Stomach (tissue), 9 donors: Measurements from ENCODE around the gene NR5A2. TPM values are rescaled to one million over a fixed set of nuclear protein-coding genes. Genes with fewer than 3 reads are reported as not detected.

ENCODE experiments used
- DNase-seq, 2 donors: peaks; one replicate each; pipeline versions ENCODE4 v3.0.0 to v3.0.0-alpha.2; 2013 to 2019
- H3K27ac ChIP-seq, 5 donors: fragments of 200-600 bp in 4 of 5; sonication (generic) in 4 of 5; one replicate each; pipeline ENCODE4 v1.5.1; 2013 to 2019; ENCODE audit warnings: mild to moderate bottlenecking in 1 of 5, moderate library complexity in 1 of 5
- H3K27me3 ChIP-seq, 3 donors: fragments of 200-600 bp; sonication (generic); one replicate each; pipeline ENCODE4 v1.5.1; 2017 to 2019; ENCODE audit warnings: mixed run types in 1 of 3
- H3K36me3 ChIP-seq, 4 donors: fragments of 200-600 bp; sonication (generic); 1 replicate in 3 of 4; 2 replicates in 1 of 4; pipeline ENCODE4 v1.5.1; 2016 to 2019
- H3K4me1 ChIP-seq, 4 donors: fragments of 200-600 bp; sonication (generic); one replicate each; pipeline ENCODE4 v1.5.1; 2016 to 2019
- H3K4me3 ChIP-seq, 4 donors: fragments of 200-600 bp; sonication (generic) in 3 of 4; one replicate each; pipeline ENCODE4 v1.5.1; 2016 to 2019; ENCODE audit warnings: mild to moderate bottlenecking in 1 of 4
- H3K9me3 ChIP-seq, 4 donors: fragments of 200-600 bp; sonication (generic); one replicate each; pipeline ENCODE4 v1.5.1; 2016 to 2019
- CTCF ChIP-seq, 7 experiments: fragments of 450-650 bp in 4 of 7; fragments of 200-600 bp in 3 of 7; sonication (generic) in 3 of 7; IDR thresholded peaks; one replicate each; pipeline ENCODE4 v1.5.1; 2016 to 2019; ENCODE audit warnings: antibody characterized with exemption in 7 of 7, control low read depth in 2 of 7, mild to moderate bottlenecking in 1 of 7
- EP300 ChIP-seq: sonication (generic); formaldehyde crosslinking; IDR thresholded peaks from one replicate; pipeline ENCODE4 v1.6.1; 2017; ENCODE audit warnings: antibody characterized with exemption
- POLR2A ChIP-seq, 4 donors: fragments of 450-650 bp; IDR thresholded peaks; one replicate each; pipeline ENCODE4 v1.6.1; 2016; ENCODE audit warnings: antibody characterized with exemption in 4 of 4, control low read depth in 2 of 4, mild to moderate bottlenecking in 1 of 4, moderate library complexity in 1 of 4
- POLR2AphosphoS5 ChIP-seq, 3 donors: sonication (generic); formaldehyde crosslinking; IDR thresholded peaks; one replicate each; pipeline ENCODE4 v1.6.1; 2016; ENCODE audit warnings: antibody characterized with exemption in 3 of 3
- WGBS, 5 donors: extraction: QIAGEN DNeasy Blood & Tissue Kit in 3 of 5; methylation state at CpG; one replicate each; pipeline versions ENCODE4 v1.1.5 to v1.1.7; 2013 to 2018; 5-methylcytosine and 5-hydroxymethylcytosine counted together
- intact Hi-C: fragments of 100-400 bp; cut with DNase I; formaldehyde crosslinking; loops from one replicate; pipeline ENCODE4 v1.15.1; 2023; ENCODE audit warnings: low total_unique reads
- polyA plus RNA-seq, 3 donors: library from polyadenylated mRNA; stranded (reverse); fragments of 200-250 nt; gene quantifications; one replicate each; pipeline ENCODE4 v1.2.3, GENCODE V29; 2013
- total RNA-seq, 5 donors: library from RNA; depleted of rRNA; stranded (reverse); fragments of >200 nt; gene quantifications; one replicate each; pipeline versions ENCODE4 v1.1.0 to v1.2.3, GENCODE V29; 2014 to 2016
- donor health status: healthy with polysubstance abuse.
- donor health status: Bipolar disorder and iron deficiency.
- donor health status: healthy.

Gene NR5A2
- total and polyA plus RNA-seq, 8 donors, result 0.33 to 227 (median 0.46) TPM; not detected in 1

DNA sequence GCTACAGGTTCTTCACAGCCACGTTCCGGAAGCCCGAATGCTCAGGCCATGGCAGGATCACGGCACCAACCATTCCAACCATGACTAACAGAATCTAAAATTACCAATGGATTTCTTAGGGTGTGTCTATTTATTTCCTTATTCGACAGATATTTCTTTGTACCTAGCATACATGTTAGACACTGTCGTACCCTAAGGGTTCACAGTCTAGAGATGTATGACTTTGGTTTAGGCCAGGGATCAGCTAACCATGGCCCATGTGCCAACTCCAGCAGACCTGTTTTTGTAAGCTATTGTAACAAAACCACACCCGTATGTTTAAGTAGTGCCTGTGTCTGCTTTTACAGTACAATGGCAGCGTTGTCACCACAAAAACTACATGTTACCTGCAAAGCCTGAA, 167.0 kb downstream of the NR5A2 start:
- H3K4me3 ChIP-seq, result no peak overlapping the region
- 66 to 83% (median 72%) methylated on average over 8 of the region's 8 CpGs for WGBS, 5 donors
- no peaks in the 10 kb centered on the region for H3K9me3 ChIP-seq
- H3K4me1 ChIP-seq, result no peaks in the 10 kb centered on the region
- H3K27me3 ChIP-seq, result no peaks in the 10 kb centered on the region
- no peaks in the 10 kb centered on the region for H3K36me3 ChIP-seq
- no peak for DNase-seq
- no peak overlapping the region for H3K27ac ChIP-seq
- TF ChIP-seq POLR2AphosphoS5 (IDR thresholded peaks at IDR 0.05) (no peak), POLR2A (IDR thresholded peaks at IDR 0.05) (no peak), CTCF (IDR thresholded peaks at IDR 0.05) (no peak), EP300 (no peak)
- intact Hi-C loops, result no loop called here

DNA sequence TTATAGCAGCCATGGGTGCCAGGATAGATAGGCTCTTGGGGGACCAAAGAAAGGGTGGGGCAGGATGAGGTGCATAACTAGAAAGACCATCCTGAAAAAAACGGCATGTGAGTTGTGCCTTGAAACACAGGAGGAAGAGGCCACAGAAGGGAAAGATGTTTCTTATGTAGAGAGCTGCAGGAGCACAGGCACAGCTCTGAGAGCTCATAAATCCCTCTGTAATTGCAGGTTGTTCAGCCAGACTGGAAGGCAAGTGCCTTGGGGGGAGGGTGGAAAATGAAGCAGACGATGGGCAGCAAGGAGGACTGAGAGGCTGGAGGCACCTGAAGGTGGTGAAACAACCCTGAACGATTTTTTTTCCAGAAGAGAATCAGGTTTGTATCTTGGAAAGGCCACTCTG, 170.7 kb downstream of the NR5A2 start:
- no peaks in the 10 kb centered on the region for H3K4me1 ChIP-seq
- no peak overlapping the region for H3K4me3 ChIP-seq
- intact Hi-C loops, result no loop called here
- no peak overlapping the region for H3K27ac ChIP-seq
- H3K27me3 ChIP-seq, result no peaks in the 10 kb centered on the region
- no peaks in the 10 kb centered on the region for H3K36me3 ChIP-seq
- TF ChIP-seq POLR2AphosphoS5 (IDR thresholded peaks at IDR 0.05), result no peak
- WGBS, 5 donors, result 36 to 60% (median 48%) methylated on average over 3 of the region's 3 CpGs
- no peak for DNase-seq
- peaks cover 0 to 7% (median 0%) of the 10 kb centered on the region in 4 donors for H3K9me3 ChIP-seq

GRCh38 chr1:200205216-200205995, 177.9 kb downstream of the NR5A2 start:
- Histone ChIP-seq H3K27ac (no peak overlapping the region), H3K9me3 (peaks cover 0 to 5% (median 0%) of the 10 kb centered on the region in 4 donors), H3K4me1 (no peaks in the 10 kb centered on the region), H3K36me3 (no peaks in the 10 kb centered on the region), H3K27me3 (no peaks in the 10 kb centered on the region), H3K4me3 (no peak overlapping the region)
- intact Hi-C loops, result no loop called here
- WGBS, 5 donors, result 57 to 96% (median 74%) methylated on average over 5 of the region's 5 CpGs
- no peak for DNase-seq
- TF ChIP-seq POLR2AphosphoS5 (IDR thresholded peaks at IDR 0.05) (no peak), EP300 (no peak), CTCF (IDR thresholded peaks at IDR 0.05) (no peak), POLR2A (IDR thresholded peaks at IDR 0.05) (no peak)

DNA sequence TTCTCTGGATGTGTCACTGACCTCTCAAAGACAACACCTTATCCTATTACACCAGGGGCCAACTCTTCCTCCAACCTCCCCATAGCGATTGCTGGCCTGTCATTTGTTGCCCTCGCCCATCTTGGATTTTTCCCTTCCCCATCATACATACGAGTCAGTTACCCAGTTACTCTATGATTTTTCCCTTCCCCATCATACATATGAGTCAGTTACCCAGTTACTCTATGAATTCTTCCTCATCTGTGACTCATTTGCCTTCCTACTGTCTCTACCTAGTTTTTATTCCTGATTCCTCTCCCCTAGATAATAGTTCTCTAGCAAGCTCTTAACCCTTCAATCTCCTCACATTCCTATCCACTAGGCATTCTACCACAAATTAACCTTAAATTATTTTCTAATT, 178.8 kb downstream of the NR5A2 start:
- intact Hi-C loops, result no loop called here
- WGBS, 5 donors, result 84 to 92% (median 89%) methylated on average over 3 of the region's 3 CpGs
- Histone ChIP-seq H3K4me1 (no peaks in the 10 kb centered on the region), H3K4me3 (no peak overlapping the region), H3K9me3 (no peaks in the 10 kb centered on the region), H3K27me3 (no peaks in the 10 kb centered on the region), H3K36me3 (no peaks in the 10 kb centered on the region), H3K27ac (no peak overlapping the region)
- TF ChIP-seq POLR2A (IDR thresholded peaks at IDR 0.05), result no peak
- TF ChIP-seq CTCF (IDR thresholded peaks at IDR 0.05), result no peak
- no peak for TF ChIP-seq POLR2AphosphoS5 (IDR thresholded peaks at IDR 0.05)
- TF ChIP-seq EP300, result no peak
- no peak for DNase-seq

DNA sequence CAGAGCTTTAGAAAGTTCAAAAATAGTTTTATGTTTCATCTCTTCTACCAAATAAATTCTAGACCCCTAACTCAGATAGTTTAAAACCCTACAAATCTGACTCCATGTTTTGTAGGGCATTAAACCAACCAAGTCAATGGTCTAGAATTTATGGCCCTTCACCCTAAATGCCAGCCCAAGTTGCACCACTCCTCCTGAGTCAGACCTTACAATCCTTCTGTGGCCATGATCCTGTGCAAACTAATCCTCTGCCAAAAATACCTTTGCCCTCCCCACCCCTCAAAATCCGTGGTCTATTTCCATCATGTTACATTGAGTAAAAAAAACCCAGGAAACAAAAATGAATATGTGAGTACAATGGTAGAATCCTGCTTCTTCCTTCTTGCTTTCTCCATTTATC, 179.3 kb downstream of the NR5A2 start:
- Histone ChIP-seq H3K9me3 (no peaks in the 10 kb centered on the region), H3K27ac (no peak overlapping the region), H3K4me3 (no peak overlapping the region), H3K36me3 (no peaks in the 10 kb centered on the region), H3K4me1 (no peaks in the 10 kb centered on the region), H3K27me3 (no peaks in the 10 kb centered on the region)
- WGBS, 5 donors, result 58 to 72% (median 63%) methylated on average over 1 of the region's 1 CpG
- intact Hi-C loops, result no loop called here
- TF ChIP-seq CTCF (IDR thresholded peaks at IDR 0.05), result no peak
- TF ChIP-seq EP300, result no peak
- TF ChIP-seq POLR2A (IDR thresholded peaks at IDR 0.05), result no peak
- no peak for DNase-seq
